Coronary artery (tissue), 2 donors: ENCODE results near the gene CDH16.

Source experiments
- DNase-seq: peaks from one replicate; pipeline ENCODE4 v3.0.0-alpha.2; 2017; ENCODE audit warnings: low spot score
- H3K27ac ChIP-seq, 2 donors: fragments of 200-600 bp; sonication (generic); one replicate each; pipeline ENCODE4 v1.5.1; 2016 to 2019
- H3K4me3 ChIP-seq: fragments of 200-600 bp; sonication (generic); 2 replicates; pipeline ENCODE4 v1.5.1; 2016; ENCODE audit warnings: mild to moderate bottlenecking, moderate library complexity
- CTCF ChIP-seq: fragments of 200-600 bp; sonication (generic); IDR thresholded peaks from one replicate; pipeline ENCODE4 v1.5.1; 2019; ENCODE audit warnings: antibody characterized with exemption

Gene CDH16

DNA sequence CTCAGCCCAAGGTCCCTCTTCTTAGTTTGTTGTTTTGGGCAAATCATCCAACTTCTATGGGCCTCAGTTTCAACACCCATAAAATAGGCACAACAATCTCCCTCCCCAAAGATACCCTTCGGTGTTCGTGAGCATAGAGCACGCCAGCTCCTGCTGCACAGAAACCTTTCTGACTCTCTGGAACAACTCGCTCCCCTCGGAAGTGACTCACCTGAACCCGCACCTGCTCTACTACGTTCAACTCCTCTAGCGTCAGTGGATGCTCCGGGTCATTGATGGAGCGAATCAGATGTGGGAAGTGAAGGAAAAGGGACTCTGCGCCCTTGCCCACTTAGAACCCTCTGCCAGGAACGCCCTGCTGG is 15.1 kb upstream of the CDH16 start:
- no peak for TF ChIP-seq CTCF
- Histone ChIP-seq H3K4me3 (peak overlapping the region; percentile 97), H3K27ac (peak overlapping the region; percentile 95 to 96)
- no peak for DNase-seq

- DNase-seq, result no peak
- Histone ChIP-seq H3K27ac (no peak overlapping the region), H3K4me3 (no peak overlapping the region)
- no peak for TF ChIP-seq CTCF
Measured at GRCh38 chr16:66932076-66932475, 13.4 kb upstream of the CDH16 start.

- no peak for DNase-seq
- H3K27ac ChIP-seq, result no peak overlapping the region
- no peak for TF ChIP-seq CTCF
- H3K4me3 ChIP-seq, result no peak overlapping the region
Measured at GRCh38 chr16:66931665-66932064, 13.0 kb upstream of the CDH16 start.

DNA sequence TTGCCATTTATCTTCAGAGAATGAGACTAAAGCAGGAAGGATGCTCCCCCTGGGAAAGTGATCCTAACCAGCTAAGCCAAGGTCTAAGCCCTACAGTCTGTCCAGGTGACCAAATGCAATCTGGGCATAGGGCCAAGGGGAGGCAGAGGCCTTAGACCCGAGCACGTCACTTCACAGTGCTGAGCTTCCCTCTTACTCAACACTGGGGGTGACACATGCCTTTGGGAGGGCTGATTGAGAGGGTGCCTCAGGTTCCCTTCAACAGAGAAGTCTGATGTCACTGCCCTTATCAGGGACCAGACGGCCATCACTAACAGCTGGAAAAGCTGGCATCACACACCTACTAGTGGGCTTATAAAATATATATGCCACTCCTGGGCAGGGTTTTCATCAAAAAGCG is 11.5 kb upstream of the CDH16 start:
- no peak overlapping the region for H3K27ac ChIP-seq
- TF ChIP-seq CTCF, result no peak
- no peak overlapping the region for H3K4me3 ChIP-seq
- no peak for DNase-seq

- peak; percentile 19 for TF ChIP-seq CTCF
- H3K4me3 ChIP-seq, result no peak overlapping the region
- peak overlapping the region in 1 of 2 donors; percentile 98 for H3K27ac ChIP-seq
- no peak for DNase-seq
Measured at GRCh38 chr16:66928702-66929388, 10.2 kb upstream of the CDH16 start.

GRCh38 chr16:66927918-66928649 is 9.4 kb upstream of the CDH16 start:
- Histone ChIP-seq H3K4me3 (no peak overlapping the region), H3K27ac (peak overlapping the region; percentile 90 to 98)
- TF ChIP-seq CTCF, result no peak
- DNase-seq, result no peak

DNA sequence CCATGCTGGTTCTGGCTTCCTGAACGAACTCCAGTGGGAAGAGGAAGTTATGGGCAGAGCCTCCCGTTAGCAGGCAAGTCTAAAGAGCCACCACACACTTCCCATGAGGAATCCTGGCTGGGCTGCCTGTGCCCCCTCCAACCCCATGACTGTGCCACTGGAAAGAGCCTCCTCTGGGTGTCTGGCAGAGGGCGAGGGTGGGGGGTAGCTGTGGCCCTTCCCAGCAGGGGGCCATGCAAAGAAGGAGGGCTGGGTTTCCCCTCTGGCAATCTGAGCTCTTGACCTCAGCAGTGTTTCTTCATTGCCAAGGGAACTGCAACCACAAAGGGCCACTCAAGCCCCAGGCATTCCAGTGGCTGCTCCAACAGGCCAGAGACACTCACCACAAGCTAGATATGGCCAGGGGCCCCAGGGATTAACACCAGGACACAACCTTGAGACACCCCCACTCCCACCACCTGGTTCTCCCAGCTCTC is 8.3 kb upstream of the CDH16 start:
- Histone ChIP-seq H3K27ac (peak overlapping the region; percentile 90 to 98), H3K4me3 (no peak overlapping the region)
- no peak for TF ChIP-seq CTCF
- no peak for DNase-seq
